GM18502 (cell line): Measurements from ENCODE around the gene HDAC3.
A peak's percentile ranks its signal among the peaks of the same experiment; 100 is the strongest.

ENCODE experiments used
- ATAC-seq: cut with Tn5 transposase; IDR thresholded peaks from one replicate; pipeline ENCODE4 v1.9.1; 2021; ENCODE audit warnings: mild to moderate bottlenecking; ENCODE audit not compliant: unreplicated experiment, poor library complexity

The HDAC3 gene

DNA sequence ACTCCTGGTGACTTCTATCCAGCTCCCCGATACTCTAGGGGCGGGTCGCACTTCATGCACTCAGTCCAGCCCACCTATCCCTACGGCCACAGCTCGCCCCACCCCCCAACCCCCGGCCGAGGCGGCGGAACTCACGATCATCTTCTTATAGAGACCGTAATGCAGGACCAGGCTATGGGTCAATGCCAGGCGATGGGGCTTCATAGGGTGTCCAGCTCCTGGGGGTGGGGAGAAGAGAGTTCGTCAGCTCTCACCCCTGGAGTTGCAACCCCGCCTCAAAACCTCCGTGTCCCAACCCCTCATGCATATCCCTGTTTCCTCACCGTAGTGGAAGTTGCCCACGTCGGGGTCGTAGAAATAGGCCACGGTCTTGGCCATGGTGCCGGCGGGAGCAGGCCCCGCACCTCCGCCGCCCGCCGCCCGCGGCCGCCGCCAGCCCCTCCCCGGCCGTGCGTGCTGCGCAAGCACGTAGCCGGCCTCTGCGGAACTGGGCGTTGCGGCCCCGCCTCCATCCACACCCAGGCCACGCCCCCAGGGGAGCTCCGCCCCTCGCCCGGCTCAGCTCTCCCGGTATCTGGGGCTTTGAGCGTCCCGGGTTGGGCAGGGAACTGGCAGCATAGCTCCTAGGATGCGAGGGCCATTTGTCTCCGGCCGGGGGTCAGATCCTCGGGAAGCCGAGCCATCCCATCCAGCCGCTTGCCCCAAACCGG, at the start of gene HDAC3, which contains the start of gene RELL2:
Gene HDAC3 (minus strand): TSS at position 437 of the 710 bp plus-strand sequence. CDS start 59 bp downstream, at position 378.
Gene RELL2 (plus strand): TSS at position 585 of the 710 bp plus-strand sequence. CDS start 1,229 bp downstream, outside the sequence.
- ATAC-seq, result peak; percentile 73

DNA sequence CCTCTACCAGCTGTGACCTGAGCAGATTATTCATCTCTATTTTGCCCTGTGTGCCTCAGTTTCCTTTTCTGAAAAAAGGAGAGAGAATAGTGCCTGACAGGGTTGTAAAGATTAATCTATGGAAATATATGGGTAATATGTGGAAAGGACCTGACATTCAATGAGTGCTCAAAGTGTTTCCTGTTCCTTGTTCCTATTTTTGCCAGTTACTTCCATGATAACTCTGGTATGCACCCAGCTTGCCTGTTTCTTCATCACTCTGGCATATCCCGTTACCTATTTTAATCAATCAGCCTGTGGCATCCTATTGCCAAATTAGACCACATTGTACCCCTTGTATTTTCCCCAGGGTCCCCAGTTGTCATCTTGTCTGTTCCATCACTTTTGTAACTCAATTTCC, 48.9 kb upstream of the HDAC3 start:
- no peak for ATAC-seq

DNA sequence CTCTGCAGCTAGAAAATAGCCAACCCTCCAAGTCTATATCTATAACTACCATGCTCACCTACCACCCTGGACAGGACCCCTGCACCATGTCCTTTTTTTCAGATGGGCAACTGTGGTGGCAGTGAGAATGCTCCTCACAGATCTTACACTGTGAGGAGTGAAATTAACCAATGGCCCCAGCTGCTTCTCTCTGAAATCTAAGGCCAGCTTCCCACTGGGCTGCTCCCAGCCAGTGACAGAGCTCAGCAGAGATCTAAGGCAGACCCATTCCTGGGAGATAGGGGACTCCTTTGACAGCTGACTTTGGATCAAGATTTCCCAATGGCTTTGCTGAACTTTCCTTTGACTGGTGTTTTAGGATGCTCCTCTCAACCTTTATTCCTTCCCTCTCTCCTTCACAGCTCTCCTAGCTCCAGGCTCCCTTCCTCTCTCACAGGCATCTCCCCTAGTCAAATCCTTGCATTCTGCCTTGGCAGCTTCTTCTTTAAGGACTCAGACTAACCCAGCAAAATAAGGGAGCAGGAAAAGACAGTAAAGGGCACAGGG, 47.0 kb upstream of the HDAC3 start:
- ATAC-seq, result no peak

DNA sequence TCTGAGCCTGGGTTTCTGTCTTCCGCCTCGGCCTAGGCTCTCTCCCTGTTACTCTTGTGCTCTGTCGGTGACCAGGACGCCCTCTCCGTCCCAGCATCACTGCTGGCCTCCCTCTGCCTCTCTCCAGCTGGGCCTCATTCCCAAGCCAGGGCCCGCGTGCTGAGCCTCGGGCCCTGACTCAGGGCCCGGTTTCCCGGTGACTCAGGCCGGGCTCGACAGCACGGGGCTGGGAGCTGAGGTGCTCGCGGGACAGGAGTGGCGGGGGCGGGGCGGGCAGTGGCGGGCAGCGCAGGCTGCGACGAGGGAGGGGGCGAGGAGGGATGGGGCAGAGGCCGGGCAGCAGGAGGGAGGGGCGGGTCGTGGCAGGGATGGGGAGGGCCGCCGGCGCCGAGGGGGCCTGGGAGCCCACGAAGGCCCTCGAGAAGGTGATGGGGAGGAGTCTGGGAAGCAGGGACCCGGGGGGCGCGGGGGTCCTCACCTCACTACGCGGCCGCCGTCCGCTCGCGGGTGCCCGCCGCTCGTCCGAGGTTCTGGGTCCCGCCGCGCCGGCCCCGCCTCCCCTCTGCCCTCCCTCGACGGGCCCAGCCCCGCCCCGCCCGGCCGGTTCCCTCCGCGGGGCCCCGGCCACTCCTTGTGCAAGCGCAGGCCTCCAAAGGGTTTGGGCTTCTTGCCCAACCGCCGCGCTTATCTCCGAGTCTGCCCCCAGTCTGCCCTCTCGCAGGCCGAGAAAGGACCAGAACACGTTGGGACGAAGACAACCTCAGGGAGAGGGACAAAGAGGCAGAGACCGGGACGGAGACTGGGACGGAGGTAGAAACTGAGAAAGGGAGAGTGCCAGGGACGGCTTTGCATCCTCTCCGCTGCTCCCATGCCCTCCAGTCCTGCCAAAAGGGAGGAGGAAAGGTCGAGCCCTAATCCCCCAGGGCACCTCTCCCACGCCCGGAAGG, 45.3 kb upstream of the HDAC3 start, which contains the start of gene ARAP3:
Gene ARAP3 (minus strand): TSS at position 536 of the 947 bp plus-strand sequence. CDS start 1,744 bp downstream, outside the sequence.
- no peak for ATAC-seq

DNA sequence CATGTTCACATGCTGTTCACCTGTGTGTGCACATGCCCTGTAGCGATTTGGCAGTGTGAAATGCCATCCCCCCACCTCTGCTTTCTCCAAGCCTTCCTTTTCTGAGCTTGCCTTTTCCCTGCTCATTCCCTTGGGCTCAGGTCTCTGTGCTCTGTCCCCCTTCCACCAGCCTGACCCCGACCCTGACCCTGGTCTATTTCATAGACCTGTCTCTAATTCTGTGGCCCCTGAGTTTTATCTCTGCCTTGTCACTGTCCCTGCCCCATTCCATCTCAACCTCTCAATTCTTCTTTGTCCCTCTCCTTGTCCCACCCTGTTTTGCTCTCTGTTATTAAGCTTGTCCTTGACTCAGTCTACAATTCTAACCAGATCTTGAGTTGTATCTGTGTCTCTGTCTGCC, 44.6 kb upstream of the HDAC3 start:
- no peak for ATAC-seq

DNA sequence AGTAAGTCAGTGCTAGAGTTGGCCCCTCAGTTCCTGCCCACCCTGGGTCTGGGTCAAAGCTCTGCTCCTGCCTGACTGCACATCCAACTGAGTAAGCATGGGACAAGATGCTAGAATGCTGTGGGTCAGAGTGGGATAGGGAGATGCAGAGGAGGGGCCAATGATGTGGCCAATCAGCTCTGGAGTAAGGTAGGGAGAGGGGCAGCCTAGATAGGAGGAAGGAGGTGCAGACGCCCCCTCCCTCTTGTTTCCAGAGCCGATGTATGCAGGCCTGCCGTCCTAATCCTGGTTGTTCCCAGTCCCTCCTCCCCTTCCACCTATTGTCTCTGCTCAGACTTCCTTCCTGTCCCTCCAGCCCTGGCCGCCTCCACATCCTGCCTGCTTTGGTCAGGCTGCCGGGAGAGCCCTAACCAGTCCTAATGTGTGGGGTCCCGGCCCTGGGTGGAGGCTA, 44.1 kb upstream of the HDAC3 start:
- ATAC-seq, result no peak

DNA sequence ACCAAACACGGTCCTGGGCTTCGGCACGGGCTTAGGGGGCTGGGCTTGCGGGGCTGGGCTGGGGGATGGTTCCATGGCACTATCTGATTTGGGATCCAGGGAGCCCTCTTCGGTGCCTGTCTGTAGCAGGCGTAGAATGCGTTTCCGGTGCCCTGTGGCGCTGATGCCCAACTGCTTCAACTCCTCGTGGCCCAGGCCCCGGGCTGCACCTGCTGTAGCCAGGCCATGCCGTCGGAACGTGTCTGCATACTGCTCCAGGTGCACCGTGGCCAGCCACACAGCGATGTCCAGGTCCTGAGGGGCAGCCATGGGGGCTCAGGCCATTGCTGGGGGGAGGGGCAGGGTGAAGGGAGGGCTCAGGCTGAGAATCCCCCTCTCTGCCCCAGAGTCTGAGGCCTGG, 43.5 kb upstream of the HDAC3 start:
- ATAC-seq, result no peak

DNA sequence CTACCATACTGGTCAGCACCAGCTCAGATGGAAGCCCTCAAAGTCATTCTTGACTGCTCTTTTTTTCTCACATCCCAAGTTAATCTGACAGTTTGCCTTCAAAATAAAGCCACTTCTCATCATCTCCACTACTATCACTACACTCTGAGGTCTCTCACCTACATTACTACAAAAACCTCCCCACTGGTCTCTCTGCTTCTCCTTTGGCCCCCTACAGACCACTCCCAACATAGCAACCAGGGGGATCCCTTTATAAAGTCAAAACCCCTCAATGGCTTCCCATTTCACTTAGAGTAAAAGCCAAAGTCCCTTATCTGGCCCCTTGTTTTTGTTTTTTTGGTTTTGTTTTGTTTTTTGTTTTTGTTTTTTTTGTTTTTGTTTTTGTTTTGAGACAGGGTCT, 40.8 kb upstream of the HDAC3 start:
- no peak for ATAC-seq

DNA sequence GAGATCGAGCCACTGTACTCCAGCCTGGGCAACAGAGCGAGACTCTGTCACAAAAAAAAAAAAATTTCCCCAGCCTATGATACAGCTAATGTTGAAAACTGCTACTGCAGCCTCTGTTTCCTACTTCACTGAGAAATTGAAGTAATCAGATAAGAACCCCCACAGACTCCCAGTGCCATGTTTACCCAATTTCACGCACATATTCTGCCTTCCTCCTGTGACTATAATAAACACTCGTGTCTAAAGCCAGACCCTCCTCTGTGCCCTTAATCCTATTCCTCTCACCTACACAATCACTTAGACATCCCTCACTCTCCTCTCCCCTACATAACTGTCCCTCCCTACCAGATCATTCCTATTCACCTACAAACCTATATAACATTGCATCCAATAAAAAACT, 39.0 kb upstream of the HDAC3 start:
- ATAC-seq, result no peak

DNA sequence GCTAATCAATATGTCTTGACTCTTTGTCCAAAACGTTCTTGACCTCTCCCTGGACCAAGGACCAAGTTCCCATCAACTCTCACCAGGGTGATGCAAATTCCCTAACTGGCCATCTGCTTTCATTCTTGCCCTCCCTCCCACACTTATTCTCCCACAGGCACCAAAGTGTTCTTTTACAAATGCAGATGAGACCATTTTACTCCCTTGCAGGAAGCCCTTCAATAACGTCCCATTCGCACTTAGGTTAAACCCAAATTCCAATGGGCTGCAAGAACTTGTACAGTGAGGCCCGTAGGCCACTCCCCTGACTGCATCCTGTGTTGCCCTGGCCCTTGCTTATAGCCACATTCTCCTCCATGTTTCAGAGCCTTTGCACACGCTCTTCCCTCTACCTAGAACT, 38.1 kb upstream of the HDAC3 start:
- ATAC-seq, result no peak

DNA sequence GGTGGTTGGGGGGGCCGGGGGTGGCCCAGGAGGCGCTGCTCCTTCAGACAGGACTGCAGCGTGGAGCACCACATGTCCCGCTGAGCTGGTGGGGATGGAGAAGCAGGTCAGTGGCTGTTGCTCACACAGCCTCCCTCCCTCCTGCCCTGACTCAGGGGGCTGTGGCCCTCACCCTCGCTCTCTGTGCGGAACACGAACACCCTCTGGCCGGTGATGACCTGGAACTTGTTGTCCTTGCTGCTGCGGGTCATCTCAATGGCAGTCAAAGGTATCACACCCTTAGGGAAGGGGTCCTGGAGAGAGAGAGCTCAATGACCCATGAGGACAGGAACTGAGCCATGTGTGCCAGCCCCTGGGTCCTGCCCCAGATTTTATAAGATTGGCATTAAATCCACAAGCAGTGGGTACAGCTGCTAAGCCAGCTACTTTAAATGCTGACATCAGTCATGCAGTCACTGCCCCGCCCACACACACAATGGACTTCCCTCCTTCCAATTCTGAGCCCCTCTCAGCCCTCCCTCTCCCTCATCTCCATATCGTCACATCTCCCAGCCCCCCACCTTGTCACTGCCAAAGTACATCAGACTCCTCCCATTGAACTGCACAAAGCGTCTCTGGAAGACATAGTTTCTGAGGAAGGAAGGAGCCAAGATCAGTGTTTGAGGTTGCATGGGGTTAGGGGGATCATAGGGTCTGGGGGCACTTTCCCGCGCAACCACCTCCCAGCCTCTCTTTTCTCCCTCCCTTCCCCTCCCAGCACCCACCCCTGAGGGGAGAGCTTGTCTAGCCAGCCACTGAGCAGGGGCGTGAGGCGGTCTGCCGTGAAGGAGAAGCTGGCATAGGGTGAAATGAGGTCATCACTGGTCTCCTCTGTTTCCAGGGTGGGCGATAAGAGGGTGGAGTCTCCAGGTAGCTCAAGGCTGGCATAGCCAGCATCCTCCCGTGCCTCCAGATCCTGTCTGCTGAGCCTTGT, 36.5 kb upstream of the HDAC3 start:
- ATAC-seq, result no peak

DNA sequence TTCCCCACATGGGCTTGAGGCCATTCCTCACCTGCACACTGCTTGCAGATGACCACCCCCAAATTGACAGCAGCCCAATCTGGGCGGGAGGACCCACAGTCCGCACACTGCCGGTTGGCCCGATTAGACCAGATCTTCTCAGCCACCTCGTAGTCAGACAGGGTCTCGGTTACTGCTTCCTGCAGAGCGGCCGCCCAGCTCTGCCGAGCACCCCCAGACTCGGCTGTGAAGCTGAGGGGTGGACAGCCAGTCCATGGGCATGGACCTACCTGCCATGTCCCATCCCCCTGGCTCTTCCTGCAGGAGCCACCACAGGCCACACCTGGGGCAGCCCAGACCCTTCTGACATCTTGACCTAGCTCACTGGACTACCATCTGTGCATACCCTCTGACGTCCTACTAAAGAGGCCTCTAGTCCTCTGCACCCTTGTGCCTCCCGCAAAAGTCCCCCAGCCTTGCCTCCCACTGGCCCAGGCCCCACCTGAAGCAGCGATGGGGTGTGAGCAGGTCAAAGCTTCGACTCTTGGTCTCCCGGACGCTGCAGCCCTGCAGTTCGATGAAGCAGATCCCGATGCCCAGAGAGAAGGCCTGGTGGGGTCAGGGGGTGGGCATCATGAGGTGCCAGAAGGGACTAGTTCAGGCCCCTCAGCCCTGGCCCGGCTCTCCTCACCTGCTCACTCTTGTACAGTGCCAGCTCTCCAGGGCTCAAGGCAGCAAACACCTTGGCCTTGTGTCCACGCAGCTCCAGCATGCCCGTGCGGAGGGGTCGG, 35.6 kb upstream of the HDAC3 start:
- no peak for ATAC-seq

DNA sequence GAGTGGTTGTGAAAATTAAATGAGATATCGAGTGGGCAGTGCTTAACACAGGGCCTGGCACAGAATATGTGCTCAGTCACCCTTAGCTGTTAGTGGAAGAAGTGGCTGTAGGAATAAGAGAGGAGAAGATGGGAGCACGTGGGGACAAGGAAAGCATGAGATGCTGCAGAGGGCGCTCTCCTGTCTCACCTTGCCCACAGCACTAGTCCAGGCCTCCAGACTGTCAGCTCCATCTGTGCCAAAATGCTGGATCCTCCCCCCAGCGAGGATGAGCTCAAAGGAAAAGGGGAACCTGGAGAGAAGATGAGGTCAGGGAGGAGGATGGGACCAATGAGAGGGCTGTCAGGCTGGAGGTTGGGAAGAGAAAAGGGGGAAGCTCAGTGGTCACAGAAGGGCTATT, 32.9 kb upstream of the HDAC3 start:
- no peak for ATAC-seq

DNA sequence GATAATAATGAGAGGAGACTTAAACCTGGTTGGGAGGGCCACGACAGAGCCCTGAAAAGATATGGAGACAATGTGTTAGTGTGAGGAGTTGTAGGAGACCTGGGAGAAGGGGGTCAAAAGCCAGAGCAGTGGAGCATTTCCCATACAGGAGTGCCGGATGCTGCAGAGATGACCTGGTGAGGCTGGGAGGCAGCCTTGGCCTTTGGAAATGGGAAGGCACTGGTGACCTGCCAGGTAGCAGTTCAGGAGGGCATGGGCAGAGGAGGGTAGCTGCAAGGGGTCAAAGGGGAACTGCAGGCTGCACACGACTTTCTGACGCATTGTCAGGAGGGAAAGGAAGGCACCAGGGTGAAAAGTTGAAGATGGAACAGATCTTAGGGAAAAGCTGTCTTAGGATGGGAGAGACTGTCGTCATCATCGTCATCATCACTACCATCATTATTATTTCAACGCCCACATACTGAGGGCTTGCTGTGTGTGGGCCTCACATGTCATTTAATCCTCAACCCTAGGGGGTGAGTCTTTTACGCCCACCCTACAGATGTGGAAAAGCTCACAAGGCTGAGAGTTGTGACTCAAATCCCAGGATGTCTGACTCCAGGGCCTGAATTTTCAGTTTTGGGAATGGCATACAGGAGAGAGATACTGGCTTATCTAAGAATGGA, 32.1 kb upstream of the HDAC3 start:
- no peak for ATAC-seq

DNA sequence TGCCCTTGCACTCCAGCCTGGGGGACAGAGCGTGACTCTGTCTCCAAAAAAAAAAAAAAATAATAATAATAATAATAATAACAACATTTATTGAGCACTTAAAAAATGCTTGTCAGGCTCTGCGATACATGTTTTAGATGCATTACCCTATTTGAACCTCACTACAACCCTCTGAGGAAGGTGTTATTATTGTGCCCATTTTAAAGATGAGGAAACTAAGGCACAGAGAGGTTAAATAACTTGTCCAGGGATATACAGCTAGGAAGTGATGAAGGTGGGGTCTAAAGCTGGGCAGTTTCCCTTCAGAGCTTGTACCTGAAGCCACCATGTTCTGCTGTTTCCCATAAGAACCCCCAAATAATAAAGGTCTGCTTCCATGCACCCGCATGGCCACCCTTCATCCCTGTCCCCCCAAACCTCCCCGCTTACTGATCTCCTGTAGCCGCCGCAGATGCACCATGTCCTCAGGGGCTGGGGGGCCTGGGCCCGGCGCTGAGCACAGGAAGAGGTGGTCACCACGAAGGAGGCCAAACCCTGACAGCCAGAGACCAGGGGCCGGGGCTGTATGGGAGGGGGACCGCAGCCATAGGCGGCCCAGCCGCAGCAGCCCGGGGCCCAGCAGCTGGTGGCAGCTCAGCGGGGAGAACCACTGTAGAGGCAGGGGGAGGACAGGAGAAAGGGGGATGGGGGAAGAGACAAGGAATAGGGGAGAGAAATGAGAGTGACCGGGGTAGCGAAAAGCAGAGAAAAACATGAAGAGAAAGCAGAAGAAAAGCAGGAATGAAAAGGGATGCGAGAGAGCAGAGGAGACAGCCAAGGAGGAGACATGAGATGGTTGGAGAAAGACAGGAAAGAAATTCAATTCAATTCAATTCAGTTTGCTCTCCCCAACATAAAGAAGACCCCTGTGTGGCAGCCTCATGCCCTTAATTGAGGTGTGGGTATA, 29.6 kb upstream of the HDAC3 start:
- no peak for ATAC-seq

DNA sequence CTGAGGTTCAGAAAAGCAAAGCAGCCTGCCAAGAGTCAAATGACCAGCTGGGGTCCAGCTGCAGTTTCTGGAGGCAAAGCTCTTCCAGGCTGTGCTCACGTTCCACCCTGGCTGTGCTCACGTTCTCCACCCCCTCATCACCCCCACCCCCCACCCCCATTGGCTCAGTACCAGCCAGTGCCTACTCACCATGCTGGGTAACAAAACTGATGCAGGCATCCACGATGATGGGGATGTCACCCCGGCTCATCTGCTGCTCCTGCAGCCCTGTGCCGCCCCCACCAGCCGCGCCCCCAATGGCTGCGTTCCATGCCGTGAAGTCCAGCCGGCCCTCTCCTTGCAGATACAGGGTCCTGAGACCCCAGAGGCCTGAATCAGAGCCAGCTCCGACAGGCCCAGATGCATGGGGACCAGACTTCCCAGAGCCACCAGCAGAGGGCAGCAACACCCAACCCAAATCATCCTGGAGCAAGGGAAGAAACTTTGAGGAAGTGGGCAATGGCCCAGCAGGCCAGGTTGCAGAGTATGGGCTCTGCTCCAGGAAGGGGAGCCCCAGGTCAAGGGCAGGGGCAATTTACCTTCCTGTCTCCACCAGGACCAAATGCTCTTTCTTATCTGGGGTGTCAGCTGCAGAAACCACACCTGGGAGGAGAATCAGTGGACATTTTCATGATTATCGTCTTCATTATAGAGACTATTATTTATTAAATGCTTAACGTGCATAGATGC, 28.2 kb upstream of the HDAC3 start:
- ATAC-seq, result peak; percentile 99

DNA sequence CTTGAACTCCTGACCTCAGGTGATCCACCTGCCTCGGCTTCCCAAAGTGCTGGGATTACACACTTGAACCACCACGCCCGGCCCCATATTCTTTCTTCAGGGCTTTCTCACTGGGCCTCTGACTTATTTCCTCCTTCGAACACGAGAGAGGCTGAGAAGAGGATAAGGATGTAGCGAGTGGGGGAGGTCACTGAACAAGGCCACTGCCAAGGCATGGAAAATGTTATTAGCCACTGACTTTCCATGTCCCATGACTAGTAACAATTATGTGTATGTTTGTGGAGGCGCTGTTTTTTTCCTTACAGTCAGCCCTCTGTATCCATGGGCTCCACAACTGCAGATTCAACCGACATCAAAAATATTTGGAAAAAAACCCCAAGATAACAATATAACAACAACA, 26.9 kb upstream of the HDAC3 start:
- ATAC-seq, result no peak
